ENCODE results near the gene CCL3. TPM values are rescaled to one million over a fixed set of nuclear protein-coding genes. Genes with fewer than 3 reads are reported as not detected.

CCL3 gene
- total and polyA plus RNA-seq, 2 of the 4 experiments (the other 2 are of a cell fraction): not detected

GRCh38 chr17:36131421-36131820 is 41.5 kb upstream of the CCL3 start:
- H4K8ac ChIP-seq (ENCODE audit: low read depth in 2 of 2, low read length in 2 of 2): no peak overlapping the region
- no peak overlapping the region for H4K5ac ChIP-seq (ENCODE audit: low read depth, low read length)
- no peak overlapping the region for H4K91ac ChIP-seq (ENCODE audit: insufficient read depth, low read depth, low read length)
- H2BK20ac ChIP-seq (ENCODE audit: low read depth, low read length): no peak overlapping the region
- intact Hi-C loops (cut with micrococcal nuclease) (no loop called here), dilution Hi-C loops (cut with HindIII; ENCODE audit: low sequenced_read_pairs, unreplicated experiment) (no loop called here), in situ Hi-C loops (cut with MboI; ENCODE audit: low sequenced_read_pairs) (no loop called here)
- no peak overlapping the region for H2AK5ac ChIP-seq (ENCODE audit: low read depth, low read length)
- H2AK9ac ChIP-seq (replicated peaks; ENCODE audit: low read depth, low read length, poor library complexity): no peak overlapping the region
- H3K9me3 ChIP-seq (ENCODE audit: control insufficient read depth, insufficient read depth, low read length): no peaks in the 10 kb centered on the region
- H2AFZ ChIP-seq (replicated peaks; ENCODE audit: low read length, poor library complexity): no peak overlapping the region
- H3K4me2 ChIP-seq (ENCODE audit: low read depth, low read length): no peak overlapping the region
- H3K27me3 ChIP-seq (ENCODE audit: control insufficient read depth, insufficient read depth, low read length): no peaks in the 10 kb centered on the region
- no peak overlapping the region for H3K9ac ChIP-seq (ENCODE audit: low read depth, low read length)
- H3K56ac ChIP-seq (ENCODE audit: extremely low read depth, insufficient read depth, low read length): no peak overlapping the region
- H4K20me1 ChIP-seq (ENCODE audit: insufficient read depth, low read length): no peaks in the 10 kb centered on the region
- H3K4ac ChIP-seq (ENCODE audit: low read depth, low read length): no peak overlapping the region
- H3K4me3 ChIP-seq (ENCODE audit: insufficient read depth, low read depth, low read length): no peak overlapping the region
- H3K36me3 ChIP-seq (ENCODE audit: control insufficient read depth, insufficient read depth, low read length): no peaks in the 10 kb centered on the region
- H3K27ac ChIP-seq (ENCODE audit: insufficient read depth, low read length): no peak overlapping the region
- POLR2A ChIA-PET (ENCODE audit: unreplicated experiment): no interaction called here
- H3K4me1 ChIP-seq (ENCODE audit: control insufficient read depth, insufficient read depth, low read length): no peaks in the 10 kb centered on the region
- H3K18ac ChIP-seq (ENCODE audit: low read depth, low read length): no peak overlapping the region
- TF ChIP-seq USF2 (IDR thresholded peaks at IDR 0.05; ENCODE audit: low read depth, low read length) (no peak), RAD21 (IDR thresholded peaks at IDR 0.05; ENCODE audit: low read length) (no peak), MAFK (IDR thresholded peaks at IDR 0.05; ENCODE audit: low read depth, low read length) (no peak), RFX5 (IDR thresholded peaks at IDR 0.05; ENCODE audit: low read depth, low read length) (no peak), BHLHE40 (IDR thresholded peaks at IDR 0.05; ENCODE audit: low read depth, low read length) (no peak), MXI1 (IDR thresholded peaks at IDR 0.05; ENCODE audit: borderline replicate concordance, low read depth, low read length) (no peak), POLR2A (IDR thresholded peaks at IDR 0.05; ENCODE audit: low read depth, low read length) (no peak), ELK1 (IDR thresholded peaks at IDR 0.05; ENCODE audit: borderline replicate concordance, low read depth, low read length) (no peak)
- H3K9me1 ChIP-seq (ENCODE audit: insufficient read depth, low read length): no peaks in the 10 kb centered on the region
- no peak overlapping the region for H3K23ac ChIP-seq (ENCODE audit: low read depth, low read length)
- no peaks in the 10 kb centered on the region for H3K79me1 ChIP-seq (ENCODE audit: low read depth in 1 of 2, low read length in 2 of 2)
- DNase-seq (no peak), ATAC-seq (ENCODE audit: low read depth) (no peak)
- no peak overlapping the region for H2BK5ac ChIP-seq (ENCODE audit: low read depth, low read length, poor library complexity, severe bottlenecking)
- no CpG with 5 or more reads among the region's 2 CpGs for WGBS, 2 experiments (ENCODE audit: extremely low coverage in 2 of 2, insufficient read length in 1 of 2)
- H2BK120ac ChIP-seq (ENCODE audit: low read depth, low read length): no peak overlapping the region
- H3K14ac ChIP-seq (replicated peaks; ENCODE audit: low read depth, low read length): no peak overlapping the region
- H2BK15ac ChIP-seq (ENCODE audit: low read depth, low read length): no peak overlapping the region
- BruUV-seq (replicated peaks): no TSS peak
- CTCF ChIA-PET: interaction anchor here (1.4 kb wide), 1 partner anchor 15 kb away, joined by 5 read pairs; no protein-coding TSS in a partner anchor
